Astrocyte of the spinal cord (primary cell): Measurements from ENCODE around the gene UTP14A.

Experiments used
- DNase-seq: peaks from one replicate; pipeline ENCODE4 v3.0.0; 2011; ENCODE audit warnings: low read depth, low spot score
- H3K4me3 ChIP-seq: 2 replicates; pipeline ENCODE4 v1.5.1; 2011; ENCODE audit warnings: low read depth, mild to moderate bottlenecking, low read length, moderate library complexity
- CTCF ChIP-seq: IDR thresholded peaks from 2 replicates; pipeline ENCODE4 v1.5.1; 2012; ENCODE audit warnings: low read depth, mild to moderate bottlenecking, low read length, inconsistent platforms
- in situ Hi-C: cut with HindIII; loops from 2 replicates; pipeline ENCODE4 v1.10.0; 2017; ENCODE audit warnings: low sequenced_read_pairs

Gene UTP14A

GRCh38 chrX:129932821-129933321 lies 26.9 kb downstream of the UTP14A start:
- no peak for TF ChIP-seq CTCF
- in situ Hi-C loops, result no loop called here
- no peak overlapping the region for H3K4me3 ChIP-seq
- no peak for DNase-seq

GRCh38 chrX:129933700-129934099 lies 27.7 kb downstream of the UTP14A start:
- TF ChIP-seq CTCF, result no peak
- H3K4me3 ChIP-seq, result no peak overlapping the region
- DNase-seq, result no peak
- in situ Hi-C loops, result no loop called here

- H3K4me3 ChIP-seq, result no peak overlapping the region
- in situ Hi-C loops, result no loop called here
- no peak for TF ChIP-seq CTCF
- no peak for DNase-seq
Measured at GRCh38 chrX:129934461-129934860, 28.5 kb downstream of the UTP14A start.

- TF ChIP-seq CTCF, result no peak
- in situ Hi-C loops, result no loop called here
- no peak for DNase-seq
- no peak overlapping the region for H3K4me3 ChIP-seq
Measured at GRCh38 chrX:129934952-129935351, 29.0 kb downstream of the UTP14A start.

GRCh38 chrX:129938081-129938480 lies 32.1 kb downstream of the UTP14A start:
- in situ Hi-C loops, result no loop called here
- no peak for DNase-seq
- no peak for TF ChIP-seq CTCF
- no peak overlapping the region for H3K4me3 ChIP-seq

- H3K4me3 ChIP-seq, result no peak overlapping the region
- no peak for TF ChIP-seq CTCF
- in situ Hi-C loops, result no loop called here
- no peak for DNase-seq
Measured at GRCh38 chrX:129939986-129940385, 34.0 kb downstream of the UTP14A start.

- no peak for DNase-seq
- no peak for TF ChIP-seq CTCF
- in situ Hi-C loops, result no loop called here
- H3K4me3 ChIP-seq, result no peak overlapping the region
Measured at GRCh38 chrX:129940721-129941120, 34.8 kb downstream of the UTP14A start.
